Immature natural killer cell (primary cell): Measurements from ENCODE around the gene TUBA1A. TPM values are rescaled to one million over a fixed set of nuclear protein-coding genes. Genes with fewer than 3 reads are reported as not detected.

Source experiments
- DNase-seq, 3 donors: peaks; one replicate each; pipeline ENCODE4 v3.0.0; 2022; ENCODE audit warnings: mixed read lengths in 1 of 3
- H3K27ac Mint-ChIP-seq, 6 donors: one replicate each; pipeline ENCODE4 v1.8.0; 2020; ENCODE audit warnings: mixed read lengths in 6 of 6, mild to moderate bottlenecking in 5 of 6, inconsistent platforms in 4 of 6, moderate library complexity in 3 of 6
- H3K27me3 Mint-ChIP-seq, 3 donors: one replicate each; pipeline ENCODE4 v1.8.0; 2020 to 2021; ENCODE audit warnings: low read depth in 3 of 3, mild to moderate bottlenecking in 3 of 3, mixed read lengths in 3 of 3, moderate library complexity in 3 of 3, inconsistent platforms in 1 of 3
- H3K36me3 Mint-ChIP-seq, 3 donors: one replicate each; pipeline ENCODE4 v1.8.0; 2020; ENCODE audit warnings: mixed read lengths in 3 of 3, inconsistent platforms in 2 of 3, mild to moderate bottlenecking in 2 of 3
- H3K4me1 Mint-ChIP-seq, 2 donors: one replicate each; pipeline ENCODE4 v1.8.0; 2020; ENCODE audit warnings: inconsistent platforms in 2 of 2, mild to moderate bottlenecking in 2 of 2, mixed read lengths in 2 of 2, moderate library complexity in 1 of 2
- H3K4me3 Mint-ChIP-seq, 5 donors: one replicate each; pipeline ENCODE4 v1.8.0; 2020; ENCODE audit warnings: mild to moderate bottlenecking in 5 of 5, mixed read lengths in 5 of 5, inconsistent platforms in 3 of 5, moderate library complexity in 3 of 5
- H3K9me3 Mint-ChIP-seq, 6 donors: one replicate each; pipeline ENCODE4 v1.8.0; 2020; ENCODE audit warnings: mild to moderate bottlenecking in 6 of 6, mixed read lengths in 6 of 6, inconsistent platforms in 4 of 6, moderate library complexity in 3 of 6
- polyA plus RNA-seq, 3 donors: library from polyadenylated mRNA; unstranded; fragments of 300-500 nt; fragmentation: Illumina TruSeq; gene quantifications; one replicate each; pipeline ENCODE4 v1.2.3, GENCODE V29; 2021

TUBA1A gene
- polyA plus RNA-seq: 100 to 1,000 TPM; 157 to 209 (median 206) TPM

GRCh38 chr12:49188916-49189367 is at the start of gene TUBA1A:
Gene TUBA1A, minus strand, starts transcription at chr12:49189080. Its CDS starts 101 bp downstream, at chr12:49188979.
- Mint-ChIP-seq H3K4me1 (peaks cover 24 to 27% of the 10 kb centered on the region in 2 donors), H3K9me3 (no peaks in the 10 kb centered on the region), H3K27ac (peak within 1 kb of the TSS; percentile 96 to 99 (median 97)), H3K36me3 (peaks cover 7 to 25% (median 14%) of the 10 kb centered on the region in 3 donors), H3K4me3 (peak within 1 kb of the TSS; percentile 95 to 99 (median 97)), H3K27me3 (peaks cover 11 to 15% (median 14%) of the 10 kb centered on the region in 3 donors)
- DNase-seq: peak; percentile 94 to 96 (median 95)

DNA sequence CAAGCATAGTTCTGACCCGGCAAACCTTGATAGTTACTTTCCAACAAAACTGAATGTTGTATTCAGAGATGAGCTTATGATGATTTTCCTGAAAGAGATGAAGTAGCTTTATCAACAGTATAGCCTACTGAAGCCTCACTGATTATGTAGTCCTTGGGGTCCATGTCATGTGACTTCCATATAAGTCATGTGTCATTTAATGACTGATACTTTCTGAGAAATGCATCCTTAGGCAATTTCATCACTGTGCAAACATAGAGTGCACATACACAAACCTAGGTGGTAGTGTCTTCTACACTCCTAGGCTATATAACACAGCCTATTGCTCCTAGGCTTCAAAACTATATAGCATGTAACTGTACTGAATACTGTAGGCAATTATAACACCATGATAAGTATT is 47.5 kb upstream of the TUBA1A start:
- DNase-seq: no peak
- Mint-ChIP-seq H3K27me3 (peaks cover 13 to 19% (median 15%) of the 10 kb centered on the region in 3 donors), H3K27ac (peak overlapping the region in 1 of 6 donors; percentile 41), H3K4me3 (peak overlapping the region in 3 of 5 donors; percentile 12 to 46 (median 28)), H3K9me3 (no peaks in the 10 kb centered on the region), H3K36me3 (no peaks in the 10 kb centered on the region), H3K4me1 (peaks cover 15 to 17% of the 10 kb centered on the region in 2 donors)

DNA sequence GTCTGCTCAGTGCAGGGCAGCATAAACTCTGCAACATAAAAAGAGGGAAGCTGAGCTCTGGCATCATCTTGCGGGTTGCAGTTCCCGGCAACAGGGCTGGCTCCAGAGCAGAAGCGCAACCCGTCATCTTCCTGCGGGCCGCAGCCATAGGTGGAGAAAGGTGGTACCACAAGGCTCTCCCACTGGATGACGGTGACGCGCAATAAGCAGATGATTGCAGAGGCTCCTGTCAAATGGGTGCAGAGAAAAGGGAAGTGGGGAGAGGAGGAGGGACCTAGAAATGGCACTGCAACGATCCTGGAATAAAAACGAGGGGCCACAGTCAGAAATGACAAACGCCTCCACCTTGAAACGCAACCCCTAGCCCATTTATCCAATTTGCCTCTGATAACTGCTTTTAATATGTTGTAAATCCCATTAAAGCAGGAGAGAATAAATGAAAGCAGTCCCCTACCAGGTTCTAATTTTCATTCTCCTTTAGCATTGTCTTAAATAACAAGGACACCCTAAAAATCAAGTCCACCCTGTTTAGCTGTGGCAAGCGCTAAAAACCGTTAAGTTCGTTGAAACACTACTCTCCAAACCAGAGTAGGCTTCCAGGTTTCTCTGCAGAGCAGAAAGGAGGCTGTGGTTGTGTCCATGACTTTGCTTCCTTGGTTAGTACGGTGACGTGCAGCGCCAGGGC is 45.1 kb upstream of the TUBA1A start:
- peak in 2 of 3 donors; percentile 3 to 5 for DNase-seq
- Mint-ChIP-seq H3K9me3 (no peaks in the 10 kb centered on the region), H3K36me3 (no peaks in the 10 kb centered on the region), H3K27me3 (peaks cover 13 to 19% (median 15%) of the 10 kb centered on the region in 3 donors), H3K4me3 (peak overlapping the region; percentile 67 to 91 (median 76)), H3K27ac (peak overlapping the region in 5 of 6 donors; percentile 55 to 83 (median 78)), H3K4me1 (peaks cover 15 to 17% of the 10 kb centered on the region in 2 donors)

- peak overlapping the region; percentile 67 to 91 (median 72) for H3K4me3 Mint-ChIP-seq
- H3K4me1 Mint-ChIP-seq: peaks cover 15 to 17% of the 10 kb centered on the region in 2 donors
- H3K9me3 Mint-ChIP-seq: no peaks in the 10 kb centered on the region
- peaks cover 11 to 19% (median 15%) of the 10 kb centered on the region in 3 donors for H3K27me3 Mint-ChIP-seq
- H3K36me3 Mint-ChIP-seq: no peaks in the 10 kb centered on the region
- no peak for DNase-seq
- peak overlapping the region; percentile 47 to 83 (median 78) for H3K27ac Mint-ChIP-seq
Measured at GRCh38 chr12:49232940-49233841, 44.3 kb upstream of the TUBA1A start.

GRCh38 chr12:49231878-49232655 is 43.2 kb upstream of the TUBA1A start:
- DNase-seq: no peak
- Mint-ChIP-seq H3K4me1 (peaks cover 15 to 17% of the 10 kb centered on the region in 2 donors), H3K27me3 (peaks cover 10 to 19% (median 18%) of the 10 kb centered on the region in 3 donors), H3K9me3 (no peaks in the 10 kb centered on the region), H3K27ac (peak overlapping the region in 1 of 6 donors; percentile 40), H3K4me3 (no peak overlapping the region), H3K36me3 (no peaks in the 10 kb centered on the region)

DNA sequence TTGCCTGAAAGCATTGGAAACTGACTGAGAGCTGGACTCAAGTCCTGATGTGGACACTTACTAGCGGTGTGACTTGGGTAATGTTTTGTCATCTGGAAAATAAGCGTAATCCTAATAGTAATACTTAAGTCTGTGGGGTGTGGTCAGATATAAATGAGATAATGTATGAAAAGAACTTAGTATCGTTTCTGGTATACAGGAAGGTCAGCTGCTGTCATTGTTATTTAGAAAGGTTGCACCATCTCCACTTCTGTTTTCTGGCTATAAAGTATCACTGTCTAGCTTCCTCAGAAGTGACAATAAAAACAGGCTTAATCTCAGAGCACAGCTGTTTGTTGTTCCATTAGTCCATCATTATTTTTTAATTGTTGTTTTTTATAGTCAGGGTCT is 41.9 kb upstream of the TUBA1A start:
- no peak for DNase-seq
- H3K27ac Mint-ChIP-seq: peak overlapping the region in 1 of 6 donors; percentile 23
- H3K4me3 Mint-ChIP-seq: no peak overlapping the region

GRCh38 chr12:49230176-49230804 is 41.4 kb upstream of the TUBA1A start:
- no peak overlapping the region for H3K4me3 Mint-ChIP-seq
- no peaks in the 10 kb centered on the region for H3K9me3 Mint-ChIP-seq
- H3K27ac Mint-ChIP-seq: peak overlapping the region in 1 of 6 donors; percentile 23
- H3K36me3 Mint-ChIP-seq: no peaks in the 10 kb centered on the region
- no peak for DNase-seq
- H3K27me3 Mint-ChIP-seq: peaks cover 10 to 18% (median 16%) of the 10 kb centered on the region in 3 donors
- peaks cover 15 to 17% of the 10 kb centered on the region in 2 donors for H3K4me1 Mint-ChIP-seq

More for the DNA sequence above, 41.9 kb upstream of the TUBA1A start:
- Mint-ChIP-seq H3K9me3 (no peaks in the 10 kb centered on the region), H3K4me1 (peaks cover 15 to 17% of the 10 kb centered on the region in 2 donors), H3K27me3 (peaks cover 10 to 18% (median 16%) of the 10 kb centered on the region in 3 donors), H3K36me3 (no peaks in the 10 kb centered on the region)

- no peak overlapping the region for H3K4me3 Mint-ChIP-seq
- peaks cover 2 to 6% (median 4%) of the 10 kb centered on the region in 3 donors for H3K27me3 Mint-ChIP-seq
- peaks cover 5% of the 10 kb centered on the region in 2 donors for H3K4me1 Mint-ChIP-seq
- H3K27ac Mint-ChIP-seq: no peak overlapping the region
- no peaks in the 10 kb centered on the region for H3K36me3 Mint-ChIP-seq
- no peak for DNase-seq
- H3K9me3 Mint-ChIP-seq: no peaks in the 10 kb centered on the region
Measured at GRCh38 chr12:49228653-49229052, 39.8 kb upstream of the TUBA1A start.

DNA sequence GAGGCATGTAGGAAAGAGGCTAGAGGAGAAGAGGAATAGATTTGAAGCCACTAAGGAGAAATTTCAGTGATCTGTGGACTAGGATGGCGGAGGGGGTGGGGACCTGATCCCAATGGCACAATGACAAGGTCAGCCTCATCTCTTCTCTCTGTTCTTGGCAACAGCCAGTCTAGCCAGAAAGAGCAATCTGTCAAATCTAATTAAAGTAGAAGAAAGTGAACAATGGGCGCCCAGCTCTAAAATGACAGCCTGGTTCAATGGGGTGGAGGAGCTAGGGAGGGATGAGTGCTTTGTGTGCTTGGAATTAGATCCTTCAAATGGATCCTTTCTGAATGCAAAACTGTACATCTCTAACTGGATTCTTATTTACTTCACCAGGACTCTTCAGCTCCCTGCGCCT is 38.8 kb upstream of the TUBA1A start:
- Mint-ChIP-seq H3K4me3 (no peak overlapping the region), H3K4me1 (no peaks in the 10 kb centered on the region)

GRCh38 chr12:49225576-49226166 is 36.8 kb upstream of the TUBA1A start:
- Mint-ChIP-seq H3K4me3 (no peak overlapping the region), H3K27ac (no peak overlapping the region), H3K4me1 (no peaks in the 10 kb centered on the region), H3K27me3 (peaks cover 0 to 5% (median 2%) of the 10 kb centered on the region in 3 donors), H3K9me3 (no peaks in the 10 kb centered on the region), H3K36me3 (no peaks in the 10 kb centered on the region)
- no peak for DNase-seq

More for the DNA sequence above, 38.8 kb upstream of the TUBA1A start:
- Mint-ChIP-seq H3K9me3 (no peaks in the 10 kb centered on the region), H3K36me3 (no peaks in the 10 kb centered on the region), H3K27ac (no peak overlapping the region), H3K27me3 (peaks cover 0 to 3% (median 2%) of the 10 kb centered on the region in 3 donors)
- no peak for DNase-seq

GRCh38 chr12:49223590-49224369 is 34.9 kb upstream of the TUBA1A start:
- Mint-ChIP-seq H3K4me3 (no peak overlapping the region), H3K27me3 (peaks cover 2 to 5% (median 3%) of the 10 kb centered on the region in 3 donors), H3K4me1 (no peaks in the 10 kb centered on the region), H3K27ac (peak overlapping the region in 1 of 6 donors; percentile 29), H3K36me3 (no peaks in the 10 kb centered on the region), H3K9me3 (no peaks in the 10 kb centered on the region)
- no peak for DNase-seq

GRCh38 chr12:49223122-49223521 is 34.2 kb upstream of the TUBA1A start:
- Mint-ChIP-seq H3K27ac (no peak overlapping the region), H3K9me3 (no peaks in the 10 kb centered on the region), H3K27me3 (peaks cover 2 to 5% (median 3%) of the 10 kb centered on the region in 3 donors), H3K4me3 (no peak overlapping the region), H3K36me3 (no peaks in the 10 kb centered on the region), H3K4me1 (no peaks in the 10 kb centered on the region)
- no peak for DNase-seq
